ENCODE data around the gene GRIA4. TPM values are rescaled to one million over a fixed set of nuclear protein-coding genes. Genes with fewer than 3 reads are reported as not detected.

GRIA4 gene
- total RNA-seq, 1 experiment from 2014 or later, result 28.8 TPM

DNA sequence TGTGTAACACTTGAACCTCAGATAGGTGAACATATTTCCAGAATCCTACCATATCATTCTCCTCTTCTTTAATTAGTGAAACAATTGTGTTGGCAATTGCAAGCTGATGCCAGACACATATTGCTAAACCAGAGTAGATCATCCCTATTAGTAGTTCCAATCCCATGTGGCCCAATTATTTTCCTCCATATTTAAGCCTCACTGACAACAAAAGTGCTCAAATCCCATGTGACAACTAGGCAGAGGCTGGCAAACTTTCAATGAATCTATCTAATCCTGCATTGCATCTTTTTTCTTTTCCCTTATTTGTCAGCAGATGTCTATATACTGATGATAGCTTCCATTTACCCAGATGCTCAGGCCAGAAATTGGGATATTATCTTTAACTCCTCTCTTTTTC is 90.4 kb downstream of the GRIA4 start:
- in situ Hi-C loops (cut with HindIII; ENCODE audit: low pct_unique_long_range_greater_than_20kb, low sequenced_read_pairs), result no loop called here

DNA sequence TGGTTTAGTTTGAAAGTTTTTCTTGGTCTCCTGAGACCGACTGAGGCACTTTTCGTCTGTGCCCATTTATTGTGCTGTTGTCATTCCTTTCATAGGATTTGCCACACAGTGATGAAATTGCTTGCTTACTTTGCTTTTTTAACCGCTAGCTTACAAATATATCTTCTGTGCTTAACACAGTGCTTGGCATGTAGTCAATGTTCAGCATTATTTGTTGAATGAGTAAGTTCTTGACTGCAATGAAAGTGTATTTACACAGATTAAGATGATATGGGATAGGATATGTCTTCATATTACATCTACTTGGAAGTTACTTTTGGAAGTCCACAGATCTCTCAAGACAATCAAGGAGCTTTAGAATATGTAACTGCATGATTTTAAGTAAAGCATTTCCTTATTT is 91.2 kb downstream of the GRIA4 start:
- in situ Hi-C loops (cut with HindIII; ENCODE audit: low pct_unique_long_range_greater_than_20kb, low sequenced_read_pairs), result no loop called here
- DNase-seq (ENCODE audit: low read depth), result no peak

More for the DNA sequence above, 90.4 kb downstream of the GRIA4 start:
- no peak for DNase-seq (ENCODE audit: low read depth)

DNA sequence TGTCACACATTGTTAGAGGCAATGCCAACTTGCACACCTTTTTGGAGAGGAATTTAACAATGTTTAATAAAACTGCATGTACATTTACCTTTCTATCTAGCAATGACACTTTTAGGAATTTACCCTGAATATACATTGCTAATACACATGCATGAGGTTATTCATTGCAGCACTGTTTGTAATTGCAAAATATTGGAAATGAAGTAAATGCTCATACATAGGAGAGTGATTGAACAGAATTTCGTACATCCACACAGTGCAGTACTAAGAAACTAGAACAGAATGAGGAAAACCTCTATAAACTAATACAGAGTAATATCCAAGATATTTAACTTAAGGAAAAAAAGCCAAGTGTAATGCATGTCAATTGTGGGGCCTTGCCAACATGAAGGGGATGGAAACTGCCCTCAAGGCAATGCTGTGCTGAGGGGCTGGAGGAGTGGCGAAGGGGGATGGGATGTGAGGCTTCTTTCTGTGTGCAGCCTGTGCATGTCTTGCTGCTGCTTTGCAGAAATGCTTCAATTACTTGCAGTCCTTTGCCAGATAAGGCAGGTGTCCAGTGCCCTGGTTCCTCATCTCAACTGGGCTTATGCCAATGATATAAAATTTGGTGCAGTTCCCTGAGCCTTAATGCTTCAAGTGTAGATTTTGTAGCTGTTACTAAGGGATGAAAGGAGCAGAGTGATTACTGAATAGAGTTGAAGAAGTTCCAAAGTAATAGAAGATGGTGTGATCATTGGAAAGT is 96.1 kb downstream of the GRIA4 start:
- in situ Hi-C loops (cut with HindIII; ENCODE audit: low pct_unique_long_range_greater_than_20kb, low sequenced_read_pairs), result no loop called here
- DNase-seq (ENCODE audit: low read depth), result no peak

DNA sequence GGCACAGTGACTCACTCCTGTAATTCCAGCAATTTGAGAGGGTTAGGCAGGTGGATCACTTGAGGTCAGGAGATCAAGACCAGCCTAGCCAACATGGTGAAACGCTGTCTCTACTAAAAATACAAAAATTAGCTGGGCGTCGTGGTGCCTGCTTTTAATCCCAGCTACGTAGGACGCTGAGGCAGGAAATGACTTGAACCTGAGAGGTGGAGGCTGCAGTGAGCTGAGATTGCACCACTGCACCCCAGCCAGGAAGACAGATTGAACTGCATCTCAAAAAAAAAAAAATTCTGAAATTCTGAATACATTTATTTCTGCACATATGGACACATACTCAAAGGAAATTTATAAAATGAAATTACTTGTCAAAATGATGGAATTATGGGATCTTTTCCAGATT is 103.2 kb downstream of the GRIA4 start:
- in situ Hi-C loops (cut with HindIII; ENCODE audit: low pct_unique_long_range_greater_than_20kb, low sequenced_read_pairs), result no loop called here
- DNase-seq (ENCODE audit: low read depth), result no peak

DNA sequence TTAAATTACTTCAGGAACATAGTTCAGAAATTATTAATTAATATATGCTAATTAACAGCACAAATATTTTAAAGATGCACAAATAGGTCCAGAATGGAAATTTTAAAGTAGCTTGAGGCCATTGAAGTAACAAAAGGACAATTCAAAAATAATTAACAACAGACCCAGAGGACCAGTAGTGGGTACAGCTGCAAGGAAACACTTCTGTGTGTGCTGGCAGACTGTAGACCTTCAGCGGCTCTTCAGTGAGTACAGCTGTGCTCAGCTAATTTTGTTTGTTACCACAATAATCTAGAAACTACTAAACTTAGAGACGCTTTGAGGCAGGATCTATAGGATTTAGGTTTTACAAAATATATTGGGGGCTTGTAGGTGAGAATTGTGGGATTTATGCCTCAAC is 103.8 kb downstream of the GRIA4 start:
- no peak for DNase-seq (ENCODE audit: low read depth)
- in situ Hi-C loops (cut with HindIII; ENCODE audit: low pct_unique_long_range_greater_than_20kb, low sequenced_read_pairs), result no loop called here

DNA sequence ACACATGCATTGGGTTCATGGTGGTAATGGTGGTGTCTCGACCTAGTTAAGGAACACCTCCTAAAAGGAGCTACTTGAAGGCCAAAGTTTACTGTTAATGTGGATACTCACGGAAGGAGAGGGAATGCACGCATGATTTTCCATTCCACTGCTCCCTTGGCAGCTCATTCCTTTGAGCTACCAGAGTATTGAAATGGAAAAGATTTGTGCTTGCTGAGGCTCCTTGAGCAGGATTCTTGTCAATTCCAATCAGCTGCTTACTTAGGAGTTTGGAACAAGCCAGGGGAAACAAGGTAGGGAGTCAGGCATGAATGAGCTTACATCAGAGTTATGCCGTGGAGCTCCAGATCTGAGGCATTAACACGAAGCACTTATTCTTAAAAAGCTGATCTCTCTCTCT is 108.8 kb downstream of the GRIA4 start:
- peak; percentile 96 for DNase-seq (ENCODE audit: low read depth)
- in situ Hi-C loops (cut with HindIII; ENCODE audit: low pct_unique_long_range_greater_than_20kb, low sequenced_read_pairs), result no loop called here

DNA sequence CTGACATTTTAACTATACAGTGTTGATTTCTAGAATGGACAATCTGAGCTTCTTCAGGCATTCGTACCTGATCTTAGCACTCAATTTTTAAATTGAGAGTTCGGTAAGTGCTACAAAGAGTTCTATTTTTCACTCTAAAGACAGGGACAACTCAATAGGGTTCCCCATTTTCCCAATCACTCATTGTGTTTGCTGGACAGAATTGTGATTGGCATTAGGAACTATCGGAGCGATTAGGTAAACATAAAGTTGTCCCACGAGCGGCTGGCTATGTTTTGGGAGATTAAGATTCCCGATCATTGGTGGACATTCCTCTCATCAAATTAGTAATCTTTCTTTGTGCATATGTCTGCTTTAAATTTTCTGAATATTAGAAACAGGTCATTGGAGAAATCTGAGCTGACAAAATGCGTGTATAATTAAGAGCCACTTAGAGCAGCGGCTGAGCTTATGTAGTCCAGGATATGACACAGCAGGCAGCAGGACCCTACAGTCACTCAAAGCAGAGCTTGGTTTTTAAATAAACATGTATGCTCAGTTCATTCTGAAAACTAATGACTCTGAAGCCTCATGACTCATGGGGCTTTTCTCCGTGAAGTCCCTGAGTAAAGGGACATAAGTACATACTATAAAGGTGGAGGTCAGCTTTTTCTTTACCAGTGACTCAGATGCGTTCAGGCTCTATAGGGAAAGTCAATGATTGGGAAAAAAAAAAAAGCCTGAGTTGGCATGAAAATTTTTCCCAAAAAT is 109.4 kb downstream of the GRIA4 start:
- peak; percentile 88 for DNase-seq (ENCODE audit: low read depth)

DNA sequence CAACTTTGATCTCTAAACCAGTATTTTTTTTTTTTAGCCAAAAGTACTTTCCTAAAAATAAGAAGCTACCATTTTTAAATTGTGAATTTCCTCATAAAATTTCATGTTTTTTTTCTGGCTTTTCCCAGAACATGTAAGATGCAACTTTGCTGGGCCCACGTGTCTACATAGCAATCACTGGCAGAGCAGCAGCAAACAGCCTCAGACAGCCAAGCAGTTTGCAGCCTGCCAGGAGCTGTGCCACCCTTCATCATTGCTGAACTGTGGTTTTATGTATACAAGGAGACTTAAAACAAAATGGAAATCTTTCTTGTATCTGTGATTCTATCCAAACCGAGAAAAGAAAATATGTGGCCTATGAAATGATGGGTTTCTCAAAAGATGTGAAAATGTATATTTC is 110.2 kb downstream of the GRIA4 start:
- no peak for DNase-seq (ENCODE audit: low read depth)
- in situ Hi-C loops (cut with HindIII; ENCODE audit: low pct_unique_long_range_greater_than_20kb, low sequenced_read_pairs), result no loop called here

More for the DNA sequence above, 109.4 kb downstream of the GRIA4 start:
- in situ Hi-C loops (cut with HindIII; ENCODE audit: low pct_unique_long_range_greater_than_20kb, low sequenced_read_pairs), result no loop called here

DNA sequence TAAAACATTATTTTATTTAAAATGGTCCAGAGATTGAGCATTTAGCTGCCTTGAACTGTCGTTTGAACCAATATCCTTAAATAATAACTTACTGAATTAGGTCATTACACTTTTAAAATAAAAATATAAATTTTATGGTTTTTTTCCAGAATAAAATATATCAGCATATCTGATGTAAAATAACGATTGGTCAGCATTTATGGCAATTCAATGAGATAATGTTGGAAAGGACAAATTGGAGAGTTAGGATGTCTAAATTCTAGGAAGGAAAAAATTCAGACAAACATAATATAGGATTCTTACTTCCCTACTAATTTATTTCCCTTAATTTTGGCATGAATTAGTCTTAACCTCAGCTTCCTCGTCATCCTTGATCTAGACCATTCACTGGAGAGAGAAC is 113.4 kb downstream of the GRIA4 start:
- in situ Hi-C loops (cut with HindIII; ENCODE audit: low pct_unique_long_range_greater_than_20kb, low sequenced_read_pairs), result no loop called here

DNA sequence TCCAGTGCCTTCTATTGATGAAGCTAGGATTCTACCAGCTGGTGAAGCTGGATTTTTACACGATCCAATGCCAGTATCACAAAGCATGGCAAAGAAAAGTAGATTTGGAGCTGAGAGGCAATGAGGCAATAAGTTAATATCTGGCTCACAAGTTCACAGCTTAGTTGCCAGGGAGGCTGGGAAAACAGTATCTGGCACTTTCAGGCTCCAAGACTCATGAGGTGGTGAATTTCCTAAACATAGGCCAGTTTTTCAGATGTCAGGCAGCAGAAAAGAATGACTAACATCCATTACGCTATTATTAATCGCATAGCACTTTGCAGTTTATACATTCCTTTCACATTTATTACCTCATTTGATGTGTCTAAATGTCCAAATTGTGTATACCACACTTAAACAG is 122.7 kb downstream of the GRIA4 start:
- in situ Hi-C loops (cut with HindIII; ENCODE audit: low pct_unique_long_range_greater_than_20kb, low sequenced_read_pairs), result no loop called here
- DNase-seq (ENCODE audit: low read depth), result no peak

More for the DNA sequence above, 113.4 kb downstream of the GRIA4 start:
- DNase-seq (ENCODE audit: low read depth), result no peak

DNA sequence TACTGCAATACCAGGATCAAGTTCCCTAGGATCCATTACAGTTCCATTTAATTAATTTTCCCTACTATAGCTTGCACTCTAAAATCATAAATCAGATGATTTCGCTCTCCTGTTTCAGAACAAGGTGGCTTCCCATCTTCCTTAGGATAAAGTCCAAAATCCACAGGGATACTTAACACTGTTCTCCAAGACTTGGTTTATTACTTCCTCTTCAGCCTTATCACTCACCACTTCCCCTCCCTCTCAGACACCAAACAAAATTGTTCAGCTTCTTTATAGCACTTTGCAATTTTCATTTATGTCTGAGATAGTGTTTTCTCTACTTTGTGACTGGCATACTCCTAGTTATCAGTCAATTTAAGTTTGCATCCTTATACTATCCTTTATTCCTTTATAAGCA is 124.6 kb downstream of the GRIA4 start:
- in situ Hi-C loops (cut with HindIII; ENCODE audit: low pct_unique_long_range_greater_than_20kb, low sequenced_read_pairs), result no loop called here
- no peak for DNase-seq (ENCODE audit: low read depth)

DNA sequence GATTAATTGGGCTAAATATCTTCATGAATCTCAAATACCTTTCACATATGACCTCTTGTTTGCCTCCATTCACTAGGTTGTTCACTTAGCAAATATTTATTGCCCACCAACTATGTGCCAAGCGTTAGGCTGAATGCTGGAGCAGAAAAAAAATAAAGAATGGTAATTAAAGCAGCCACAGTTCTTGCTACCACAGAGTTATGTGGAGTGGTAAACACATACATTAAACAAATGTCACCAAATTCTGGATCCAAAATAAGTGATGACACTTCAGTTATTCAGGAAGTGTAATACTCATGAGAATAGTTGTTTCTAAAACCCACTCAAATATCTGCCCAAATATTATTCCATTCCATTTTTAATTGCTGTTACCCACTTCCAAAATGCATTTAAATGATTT is 128.4 kb downstream of the GRIA4 start:
- in situ Hi-C loops (cut with HindIII; ENCODE audit: low pct_unique_long_range_greater_than_20kb, low sequenced_read_pairs), result no loop called here

DNA sequence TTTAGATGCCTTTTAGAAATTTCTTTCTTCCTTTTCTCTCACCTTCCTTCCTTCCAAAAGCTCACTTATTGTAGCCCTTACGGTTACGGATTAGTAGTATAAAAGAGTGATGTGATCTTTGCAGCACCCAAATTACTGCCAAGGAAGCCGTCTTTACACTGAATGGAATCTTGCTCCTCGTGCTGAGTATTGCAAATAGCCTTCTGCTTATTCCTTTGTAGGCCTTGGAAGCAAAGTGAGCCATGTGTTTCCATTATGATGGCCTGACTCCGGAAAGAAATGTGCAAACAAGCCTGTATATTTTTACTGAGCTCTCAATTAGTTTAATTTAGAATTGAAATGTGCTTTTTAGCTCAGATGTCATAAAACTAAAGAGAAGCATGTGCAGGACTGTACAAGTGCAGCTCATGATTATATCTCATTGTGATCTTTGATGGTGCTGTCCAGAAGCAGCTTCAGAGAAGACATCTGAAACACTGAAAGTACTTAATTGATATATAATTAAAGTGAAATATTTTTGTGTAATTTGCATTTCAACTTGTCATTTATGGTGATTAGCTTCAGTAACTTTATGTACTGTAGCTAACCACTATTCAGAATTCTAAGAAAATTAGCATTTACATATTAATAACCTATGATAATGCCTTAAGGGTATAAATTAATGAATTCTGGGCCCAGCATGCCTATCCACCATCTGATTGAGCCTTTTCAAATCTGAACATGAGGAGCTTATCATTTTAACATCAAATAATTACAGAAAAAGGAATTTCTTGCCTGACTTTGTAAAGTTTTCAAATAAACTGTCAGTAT is 129.3 kb downstream of the GRIA4 start:
- in situ Hi-C loops (cut with HindIII; ENCODE audit: low pct_unique_long_range_greater_than_20kb, low sequenced_read_pairs), result no loop called here
- DNase-seq (ENCODE audit: low read depth), result no peak

More for the DNA sequence above, 128.4 kb downstream of the GRIA4 start:
- DNase-seq (ENCODE audit: low read depth), result no peak

DNA sequence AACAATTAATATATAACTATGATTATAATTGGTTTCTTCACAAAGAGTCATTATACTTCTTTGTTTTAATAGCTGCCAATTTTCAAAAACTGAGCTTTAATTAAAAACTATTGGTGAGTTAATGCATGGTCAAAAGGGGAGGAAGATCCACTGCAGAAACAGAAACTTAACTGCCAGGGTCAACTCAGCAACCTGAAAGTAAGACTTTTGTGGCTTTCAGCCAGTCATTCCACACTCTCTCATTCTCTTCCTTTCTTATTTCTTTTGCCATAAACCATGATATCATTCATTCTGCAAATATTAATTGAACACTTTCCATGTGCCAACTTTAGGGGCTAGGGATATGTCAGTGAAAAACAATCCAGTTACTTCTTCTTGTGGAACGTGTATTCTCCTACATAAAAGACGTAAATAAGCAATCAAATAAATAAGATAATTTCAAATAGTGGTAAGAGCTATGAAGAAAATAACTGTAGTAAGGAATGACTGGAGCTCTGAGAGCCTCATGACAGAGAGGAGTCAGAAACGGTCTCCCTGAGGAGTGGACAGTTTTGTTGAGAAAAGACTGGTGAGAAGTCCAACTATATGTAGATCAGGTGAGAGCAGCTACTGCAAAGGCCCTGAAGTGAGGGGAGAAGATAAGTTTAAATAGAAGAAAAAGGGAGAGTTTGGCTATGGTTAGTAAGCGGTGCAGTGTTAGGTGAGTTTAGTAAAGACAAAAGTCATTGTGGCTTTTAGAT is 130.5 kb downstream of the GRIA4 start:
- DNase-seq (ENCODE audit: low read depth), result no peak
- in situ Hi-C loops (cut with HindIII; ENCODE audit: low pct_unique_long_range_greater_than_20kb, low sequenced_read_pairs), result no loop called here

DNA sequence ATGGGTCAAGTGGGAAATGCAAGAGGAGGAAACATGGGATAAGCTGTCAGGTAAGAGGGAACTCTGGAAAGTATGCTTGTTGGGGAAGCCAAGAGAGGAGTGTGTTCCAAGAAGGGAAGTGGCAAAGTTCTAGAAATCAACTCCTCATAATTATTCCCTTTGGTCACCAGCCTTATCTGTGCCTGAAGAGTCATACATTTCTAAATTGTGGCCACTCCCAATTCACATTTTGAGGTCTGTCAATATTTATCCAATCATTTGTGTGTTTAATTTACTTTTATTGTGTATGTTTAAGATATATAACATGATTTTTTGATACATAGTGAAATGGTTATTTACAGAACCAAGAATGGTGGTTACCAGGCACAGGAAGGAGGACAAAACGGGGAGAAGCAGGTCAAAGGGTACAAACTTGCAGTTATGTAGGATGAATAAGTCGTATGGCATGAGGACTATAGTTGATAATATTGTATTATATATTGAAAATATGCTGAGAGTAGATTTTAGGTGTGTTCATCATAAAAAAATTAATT is 131.7 kb downstream of the GRIA4 start:
- in situ Hi-C loops (cut with HindIII; ENCODE audit: low pct_unique_long_range_greater_than_20kb, low sequenced_read_pairs), result no loop called here

DNA sequence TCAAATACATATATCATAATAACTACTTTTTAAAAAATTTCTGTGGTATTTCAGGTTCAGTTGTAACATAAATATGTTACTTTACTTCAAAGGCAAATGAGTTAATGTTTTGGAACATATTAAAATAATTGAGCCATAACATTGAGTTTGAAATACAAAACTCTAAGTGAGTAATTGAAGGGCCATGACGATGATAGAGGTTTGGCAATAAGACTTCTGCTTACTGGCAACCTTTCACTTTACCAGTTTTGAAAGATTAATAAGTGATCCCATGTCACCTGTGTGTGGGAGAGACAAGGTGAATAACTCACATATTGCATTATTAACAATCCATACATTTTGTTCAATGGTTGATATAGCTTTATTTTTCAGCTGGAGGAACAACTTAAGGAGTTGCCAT is 144.4 kb downstream of the GRIA4 start:
- in situ Hi-C loops (cut with HindIII; ENCODE audit: low pct_unique_long_range_greater_than_20kb, low sequenced_read_pairs), result no loop called here

More for the DNA sequence above, 131.7 kb downstream of the GRIA4 start:
- DNase-seq (ENCODE audit: low read depth), result no peak

DNA sequence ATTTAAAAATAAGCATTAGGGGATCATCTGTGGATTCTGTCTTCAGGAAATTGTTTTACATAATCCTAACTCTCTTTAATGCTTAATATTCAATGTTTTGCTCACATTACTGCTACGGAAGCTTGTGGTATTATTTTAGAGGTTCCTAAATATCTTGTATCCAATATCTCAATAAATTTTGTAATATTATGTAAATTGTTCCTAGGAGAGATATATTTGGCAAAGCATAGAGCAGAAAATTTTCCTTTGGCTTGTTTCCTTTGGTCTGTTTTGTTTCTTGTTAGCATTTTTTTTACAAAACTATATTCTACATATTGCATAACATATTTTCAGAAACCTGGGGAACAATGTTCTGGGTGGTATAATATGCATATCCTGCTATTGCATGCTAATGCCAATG is 144.8 kb downstream of the GRIA4 start:
- in situ Hi-C loops (cut with HindIII; ENCODE audit: low pct_unique_long_range_greater_than_20kb, low sequenced_read_pairs), result no loop called here
- no peak for DNase-seq (ENCODE audit: low read depth)

More for the DNA sequence above, 144.4 kb downstream of the GRIA4 start:
- DNase-seq (ENCODE audit: low read depth), result no peak

DNA sequence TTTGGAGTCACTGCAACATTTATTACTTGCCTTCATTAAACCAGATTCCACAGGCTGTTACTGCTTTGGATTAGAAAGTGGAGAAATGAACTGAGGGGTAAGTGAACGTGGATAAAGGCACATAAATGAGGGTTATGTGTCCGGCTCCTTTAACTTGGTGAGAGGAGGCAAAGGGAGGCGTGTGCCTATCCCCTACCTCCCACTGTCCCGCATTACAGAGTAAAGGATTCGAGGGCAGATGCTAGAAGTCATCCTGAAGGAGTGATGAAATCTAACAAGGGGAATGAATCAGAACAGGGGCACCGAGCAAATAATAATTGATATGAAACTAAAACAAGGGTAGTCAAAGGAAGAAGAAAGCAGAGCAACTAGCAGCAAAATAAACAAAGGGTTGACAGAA is 147.2 kb downstream of the GRIA4 start:
- DNase-seq (ENCODE audit: low read depth), result no peak
- in situ Hi-C loops (cut with HindIII; ENCODE audit: low pct_unique_long_range_greater_than_20kb, low sequenced_read_pairs), result no loop called here

All from Caki2 (cell line).